C4-2B (cell line): ENCODE data around the gene EMP1.
A peak's percentile ranks its signal among the peaks of the same experiment; 100 is the strongest.

ENCODE experiments used
- H3K27ac ChIP-seq: fragments of 450-650 bp; 2 replicates; pipeline ENCODE4 v1.5.1; 2017
- ZFX ChIP-seq: fragments of 450-650 bp; IDR thresholded peaks from 2 replicates; pipeline ENCODE4 v1.6.1; 2017
- TF ChIP-seq, protein P1 (sequence below): fragments of 450-650 bp; conservative IDR thresholded peaks from 2 replicates; pipeline ENCODE4 v1.5.1; 2017; ENCODE audit warnings: mild to moderate bottlenecking

EMP1 gene

DNA sequence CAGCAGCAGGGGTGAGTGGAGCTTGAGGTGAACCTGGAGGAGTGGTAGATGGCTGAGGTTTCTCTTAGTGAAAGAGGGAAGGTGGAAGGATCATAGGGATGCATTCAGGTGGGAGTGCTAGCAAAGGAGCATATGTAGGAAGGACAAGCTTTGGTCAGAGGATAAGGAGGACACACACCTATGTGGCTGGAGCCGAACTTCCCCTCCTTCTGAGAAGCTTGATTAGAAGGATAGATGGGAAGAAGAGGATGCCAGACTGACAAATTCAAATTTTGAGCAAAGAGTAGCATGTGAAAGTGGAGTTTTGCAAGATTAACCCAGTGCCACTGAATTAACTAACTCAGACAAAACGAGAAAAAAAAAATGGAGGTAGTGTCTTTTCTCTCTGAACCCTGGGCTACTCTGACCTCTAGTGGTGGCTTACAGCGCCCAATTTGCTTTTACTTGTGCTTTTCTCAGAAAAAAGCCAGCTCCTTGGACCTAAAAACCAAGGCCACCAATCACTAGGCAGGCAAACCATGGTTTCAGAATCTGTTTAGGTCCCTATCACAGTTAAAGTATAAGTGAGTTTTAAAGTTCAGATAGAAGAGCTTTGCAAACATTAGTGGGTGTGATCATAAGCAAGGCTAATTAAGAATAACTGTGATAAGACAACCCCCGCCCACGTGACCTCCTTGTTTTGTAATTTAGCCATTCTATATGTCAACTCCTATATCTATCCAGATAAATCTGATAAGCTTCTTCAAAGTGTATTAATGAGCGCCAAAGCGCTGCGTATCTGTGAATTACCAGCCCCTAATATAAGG, 15.5 kb downstream of the EMP1 start:
- TF ChIP-seq ZFX: no peak
- TF ChIP-seq, protein P1, sequence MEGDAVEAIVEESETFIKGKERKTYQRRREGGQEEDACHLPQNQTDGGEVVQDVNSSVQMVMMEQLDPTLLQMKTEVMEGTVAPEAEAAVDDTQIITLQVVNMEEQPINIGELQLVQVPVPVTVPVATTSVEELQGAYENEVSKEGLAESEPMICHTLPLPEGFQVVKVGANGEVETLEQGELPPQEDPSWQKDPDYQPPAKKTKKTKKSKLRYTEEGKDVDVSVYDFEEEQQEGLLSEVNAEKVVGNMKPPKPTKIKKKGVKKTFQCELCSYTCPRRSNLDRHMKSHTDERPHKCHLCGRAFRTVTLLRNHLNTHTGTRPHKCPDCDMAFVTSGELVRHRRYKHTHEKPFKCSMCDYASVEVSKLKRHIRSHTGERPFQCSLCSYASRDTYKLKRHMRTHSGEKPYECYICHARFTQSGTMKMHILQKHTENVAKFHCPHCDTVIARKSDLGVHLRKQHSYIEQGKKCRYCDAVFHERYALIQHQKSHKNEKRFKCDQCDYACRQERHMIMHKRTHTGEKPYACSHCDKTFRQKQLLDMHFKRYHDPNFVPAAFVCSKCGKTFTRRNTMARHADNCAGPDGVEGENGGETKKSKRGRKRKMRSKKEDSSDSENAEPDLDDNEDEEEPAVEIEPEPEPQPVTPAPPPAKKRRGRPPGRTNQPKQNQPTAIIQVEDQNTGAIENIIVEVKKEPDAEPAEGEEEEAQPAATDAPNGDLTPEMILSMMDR: peak; percentile 91
- no peak overlapping the region; the same call in 1 of the 2 replicates for H3K27ac ChIP-seq

DNA sequence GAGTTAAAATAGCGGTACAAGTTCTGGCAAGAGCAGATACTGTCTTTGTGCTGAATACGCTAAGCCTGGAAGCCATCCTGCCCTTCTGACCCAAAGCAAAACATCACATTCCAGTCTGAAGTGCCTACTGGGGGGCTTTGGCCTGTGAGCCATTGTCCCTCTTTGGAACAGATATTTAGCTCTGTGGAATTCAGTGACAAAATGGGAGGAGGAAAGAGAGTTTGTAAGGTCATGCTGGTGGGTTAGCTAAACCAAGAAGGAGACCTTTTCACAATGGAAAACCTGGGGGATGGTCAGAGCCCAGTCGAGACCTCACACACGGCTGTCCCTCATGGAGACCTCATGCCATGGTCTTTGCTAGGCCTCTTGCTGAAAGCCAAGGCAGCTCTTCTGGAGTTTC, 18.5 kb downstream of the EMP1 start:
- H3K27ac ChIP-seq: no peak overlapping the region
- no peak for TF ChIP-seq ZFX
- TF ChIP-seq, protein P1: no peak

DNA sequence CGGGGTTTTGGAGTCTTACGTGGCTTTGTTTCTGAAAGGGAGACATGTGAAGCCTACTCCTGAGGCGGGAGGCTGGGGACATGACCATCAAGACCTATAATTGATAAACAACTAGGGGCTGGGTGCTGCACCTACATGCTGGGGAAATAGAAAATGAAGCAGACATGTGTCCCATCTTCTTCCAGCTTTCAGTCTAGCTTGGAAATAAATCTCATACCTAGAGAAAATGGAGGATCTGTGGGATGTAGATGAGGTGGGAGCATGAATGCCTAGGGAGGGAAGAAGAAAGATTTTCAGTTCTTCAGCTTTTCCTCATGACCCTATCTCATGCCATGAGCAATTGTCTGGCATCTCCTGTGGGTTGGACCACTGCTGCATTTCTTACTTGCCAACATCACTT, 22.1 kb downstream of the EMP1 start:
- no peak for TF ChIP-seq ZFX
- TF ChIP-seq, protein P1: no peak
- H3K27ac ChIP-seq: no peak overlapping the region

DNA sequence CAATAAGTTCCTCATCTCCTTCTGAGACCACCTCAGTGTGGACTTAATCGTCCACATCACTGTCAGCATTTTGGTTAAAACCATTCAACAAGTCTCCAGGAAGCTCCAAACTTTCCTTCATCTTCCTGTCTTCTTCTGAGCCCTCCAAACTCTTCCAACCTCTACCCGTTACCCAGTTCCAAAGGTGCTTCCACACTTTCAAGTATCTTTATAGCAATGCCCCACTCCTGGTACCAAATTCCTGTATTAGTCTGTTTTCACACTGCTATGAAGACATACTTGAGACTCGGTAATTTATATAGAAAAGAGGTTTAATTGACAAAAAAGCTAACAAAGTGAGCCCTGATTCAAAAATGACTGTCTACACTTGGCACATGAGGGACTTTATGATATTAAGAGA, 22.8 kb downstream of the EMP1 start:
- TF ChIP-seq ZFX: no peak
- TF ChIP-seq, protein P1: no peak
- H3K27ac ChIP-seq: no peak overlapping the region

DNA sequence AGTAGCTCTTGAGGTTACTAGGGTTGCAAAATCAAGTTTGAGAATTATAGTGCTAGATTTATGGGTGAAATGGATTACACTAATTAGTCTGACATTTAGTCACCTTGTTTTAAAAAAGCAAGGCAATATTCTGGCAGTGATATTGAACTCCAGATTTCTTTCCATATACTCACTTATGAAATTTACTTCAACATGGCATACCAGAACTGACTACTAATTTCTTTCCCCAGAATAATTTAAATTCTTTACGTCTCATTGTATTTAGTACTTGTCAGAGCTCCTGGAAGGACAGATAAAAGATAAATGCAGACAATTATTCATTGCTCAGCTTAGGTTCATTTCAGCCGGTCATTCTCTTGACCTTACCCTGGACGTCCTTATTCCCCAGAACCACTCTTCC, 24.3 kb downstream of the EMP1 start:
- TF ChIP-seq, protein P1: no peak
- TF ChIP-seq ZFX: no peak
- no peak overlapping the region for H3K27ac ChIP-seq

DNA sequence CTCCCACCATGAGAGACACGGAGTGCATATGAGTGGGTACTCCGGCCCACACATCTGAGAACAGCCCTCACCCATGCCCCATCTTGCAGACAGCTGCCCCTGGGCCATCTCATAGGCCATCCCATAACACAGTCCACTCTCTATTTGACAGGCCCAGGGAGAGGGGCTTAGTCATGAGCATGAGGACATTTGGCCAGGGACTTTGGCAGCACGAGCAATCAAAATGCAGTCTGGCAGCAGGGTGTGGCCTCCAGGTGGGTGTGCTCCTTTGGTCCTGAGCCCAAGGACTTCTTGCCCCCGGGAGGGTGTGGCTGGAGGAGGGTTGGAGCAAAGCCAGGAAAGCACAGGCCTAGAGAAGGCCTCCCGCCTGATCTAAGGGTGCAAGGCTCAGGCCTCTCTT, 25.6 kb downstream of the EMP1 start:
- no peak overlapping the region for H3K27ac ChIP-seq
- no peak for TF ChIP-seq ZFX
- TF ChIP-seq, protein P1: no peak

DNA sequence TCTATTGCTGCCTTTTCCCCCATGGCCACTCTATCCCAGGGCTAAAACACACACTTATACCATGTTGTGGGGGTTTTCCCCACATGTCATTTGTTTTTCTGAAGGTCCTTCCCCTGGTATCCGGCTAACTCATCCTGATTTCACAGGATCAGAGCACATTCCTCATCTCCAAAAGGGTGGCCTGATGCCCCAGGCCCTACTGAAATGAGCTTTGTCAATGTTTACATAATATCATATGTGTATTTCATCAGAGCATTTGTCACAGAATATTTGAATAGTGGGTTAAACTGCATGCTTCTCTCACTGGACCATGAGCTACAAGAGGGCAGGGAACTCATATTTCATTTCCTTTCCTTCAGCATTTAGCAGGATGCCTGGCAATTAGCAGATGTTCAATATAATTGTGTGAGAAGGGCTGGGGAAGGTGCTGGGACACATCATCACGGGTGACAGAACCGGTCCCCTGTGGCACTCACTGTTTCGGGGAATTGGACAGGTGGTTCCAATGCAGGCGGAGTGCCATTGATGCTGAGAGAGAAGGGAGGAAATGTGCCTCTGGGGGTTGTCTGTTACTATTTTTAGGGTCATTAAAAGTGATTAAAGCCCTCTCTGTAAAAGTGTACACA, 26.8 kb downstream of the EMP1 start:
- H3K27ac ChIP-seq: no peak overlapping the region

More for the DNA sequence above, 26.8 kb downstream of the EMP1 start:
- TF ChIP-seq ZFX: no peak
- TF ChIP-seq, protein P1: no peak
